GM06990 (cell line): Measurements from ENCODE around the gene UCP3.

Experiments used
- DNase-seq: peaks from one replicate; pipeline ENCODE4 v3.0.0-alpha.2; 2011; ENCODE audit not compliant: insufficient read length; ENCODE audit errors: extremely low read depth
- H3K27me3 ChIP-seq: replicated peaks from 2 replicates; pipeline ENCODE4 v1.6.0; 2011; ENCODE audit warnings: low read length; ENCODE audit not compliant: control insufficient read depth, insufficient read depth
- H3K36me3 ChIP-seq: 2 replicates; pipeline ENCODE4 v1.5.1; 2011; ENCODE audit warnings: low read length; ENCODE audit not compliant: control insufficient read depth, insufficient read depth
- H3K4me3 ChIP-seq: replicated peaks from 2 replicates; pipeline ENCODE4 v1.5.1; 2011; ENCODE audit warnings: low read depth, mild to moderate bottlenecking, control low read depth, low read length
- CTCF ChIP-seq: IDR thresholded peaks from 2 replicates; pipeline ENCODE4 v1.5.1; 2011; ENCODE audit warnings: low read length, control low read depth, mild to moderate bottlenecking, inconsistent platforms; ENCODE audit not compliant: insufficient read depth, poor library complexity, severe bottlenecking

Gene UCP3

GRCh38 chr11:73963861-73964260 is 45.0 kb downstream of the UCP3 start:
- Histone ChIP-seq H3K36me3 (no peaks in the 10 kb centered on the region), H3K27me3 (no peaks in the 10 kb centered on the region), H3K4me3 (no peak overlapping the region)
- no peak for DNase-seq
- no peak for TF ChIP-seq CTCF

- Histone ChIP-seq H3K4me3 (no peak overlapping the region), H3K36me3 (no peaks in the 10 kb centered on the region), H3K27me3 (no peaks in the 10 kb centered on the region; the same call in 1 of the 2 replicates)
- DNase-seq = no peak
- no peak for TF ChIP-seq CTCF
These were observed 46.7 kb downstream of the UCP3 start for GRCh38 chr11:73962101-73962705.

- Histone ChIP-seq H3K27me3 (no peaks in the 10 kb centered on the region; the same call in 1 of the 2 replicates), H3K4me3 (no peak overlapping the region), H3K36me3 (no peaks in the 10 kb centered on the region)
- TF ChIP-seq CTCF = no peak
- no peak for DNase-seq
These were observed 47.6 kb downstream of the UCP3 start for GRCh38 chr11:73961321-73961720.

GRCh38 chr11:73958521-73959141 is 50.3 kb downstream of the UCP3 start:
- Histone ChIP-seq H3K36me3 (no peaks in the 10 kb centered on the region), H3K4me3 (no peak overlapping the region), H3K27me3 (no peaks in the 10 kb centered on the region; the same call in 1 of the 2 replicates)
- TF ChIP-seq CTCF = no peak
- DNase-seq = no peak

GRCh38 chr11:73957654-73958361 is 51.1 kb downstream of the UCP3 start:
- no peak overlapping the region for H3K4me3 ChIP-seq
- no peaks in the 10 kb centered on the region; the same call in 1 of the 2 replicates for H3K27me3 ChIP-seq
- TF ChIP-seq CTCF = no peak
- no peak for DNase-seq
- no peaks in the 10 kb centered on the region for H3K36me3 ChIP-seq
